ENCODE measurements around the gene MORN3. TPM values are rescaled to one million over a fixed set of nuclear protein-coding genes. Genes with fewer than 3 reads are reported as not detected.

The MORN3 gene
- total RNA-seq, 1 experiment from 2014 or later = 0.34 TPM

- H3K9me3 ChIP-seq (ENCODE audit: control insufficient read depth in 1 of 2, insufficient read depth in 1 of 2, low read depth in 1 of 2, low read length in 2 of 2) = no peaks in the 10 kb centered on the region
- H3K4me3 ChIP-seq (replicated peaks in 1 of 2; ENCODE audit: low read depth in 1 of 2, low read length in 2 of 2) = no peak overlapping the region
- H3K9me2 ChIP-seq (ENCODE audit: insufficient read depth) = no peaks in the 10 kb centered on the region
- intact Hi-C loops (cut with micrococcal nuclease) = no loop called here
- H3K79me2 ChIP-seq (ENCODE audit: insufficient read depth, low read length) = no peaks in the 10 kb centered on the region
- POLR2A ChIA-PET = no interaction called here
- H4K20me1 ChIP-seq (ENCODE audit: insufficient read depth) = no peaks in the 10 kb centered on the region
- H3K4me2 ChIP-seq (ENCODE audit: low read length) = no peak overlapping the region
- no peak overlapping the region for H3K27ac ChIP-seq (ENCODE audit: low read depth, low read length)
- H3K4me1 ChIP-seq (ENCODE audit: control insufficient read depth in 1 of 2, insufficient read depth in 2 of 2, low read length in 2 of 2) = peaks cover 0 to 12% of the 10 kb centered on the region in 2 experiments; a peak in 2 of 4 replicates
- CTCF ChIA-PET = no interaction called here
- H3K9ac ChIP-seq (ENCODE audit: low read length) = no peak overlapping the region
- H3K27me3 ChIP-seq (ENCODE audit: insufficient read depth, low read length) = no peaks in the 10 kb centered on the region
- H3K36me3 ChIP-seq (ENCODE audit: control insufficient read depth in 1 of 2, insufficient read depth in 2 of 2, low read length in 2 of 2) = no peaks in the 10 kb centered on the region; a peak in 1 of 4 replicates
- no peak for ATAC-seq
- BruUV-seq (replicated peaks) = no TSS peak
- RAD21 ChIA-PET (ENCODE audit: low non-redundant PET in 1 of 2, low total read pairs in 2 of 2, uncharacterized antibody in 2 of 2, unreplicated experiment in 2 of 2) = no interaction called here
- TF ChIP-seq EZH2 (IDR thresholded peaks at IDR 0.05) = no peak
- TF ChIP-seq POLR2A (IDR thresholded peaks at IDR 0.05; ENCODE audit: borderline replicate concordance, extremely low read depth, insufficient read depth, insufficient read length) = no peak
- no peak for TF ChIP-seq YY1 (IDR thresholded peaks at IDR 0.05; ENCODE audit: extremely low read depth, insufficient replicate concordance, low read depth, low read length)
- no peak for TF ChIP-seq ZNF274 (IDR thresholded peaks at IDR 0.05; ENCODE audit: low read depth, low read length)
- no peak for TF ChIP-seq SP1 (IDR thresholded peaks at IDR 0.05; ENCODE audit: low read depth)
- TF ChIP-seq CEBPB (IDR thresholded peaks at IDR 0.05; ENCODE audit: low read depth) = no peak
- no peak for TF ChIP-seq SRF (IDR thresholded peaks at IDR 0.05; ENCODE audit: low read depth)
- no peak for TF ChIP-seq FOSL1 (IDR thresholded peaks at IDR 0.05; ENCODE audit: low read depth)
- no peak for TF ChIP-seq EGR1 (IDR thresholded peaks at IDR 0.05; ENCODE audit: low read depth)
- TF ChIP-seq RAD21 (IDR thresholded peaks at IDR 0.05; ENCODE audit: low read depth) = no peak
- no peak for TF ChIP-seq SIN3A (IDR thresholded peaks at IDR 0.05; ENCODE audit: low read depth)
- TF ChIP-seq MAX (IDR thresholded peaks at IDR 0.05) = no peak
- TF ChIP-seq REST (IDR thresholded peaks at IDR 0.05; ENCODE audit: low read depth) = no peak
- no peak for TF ChIP-seq CBX3 (IDR thresholded peaks at IDR 0.05; ENCODE audit: low read depth)
- no peak for TF ChIP-seq JUND (IDR thresholded peaks at IDR 0.05)
- TF ChIP-seq, protein P1, sequence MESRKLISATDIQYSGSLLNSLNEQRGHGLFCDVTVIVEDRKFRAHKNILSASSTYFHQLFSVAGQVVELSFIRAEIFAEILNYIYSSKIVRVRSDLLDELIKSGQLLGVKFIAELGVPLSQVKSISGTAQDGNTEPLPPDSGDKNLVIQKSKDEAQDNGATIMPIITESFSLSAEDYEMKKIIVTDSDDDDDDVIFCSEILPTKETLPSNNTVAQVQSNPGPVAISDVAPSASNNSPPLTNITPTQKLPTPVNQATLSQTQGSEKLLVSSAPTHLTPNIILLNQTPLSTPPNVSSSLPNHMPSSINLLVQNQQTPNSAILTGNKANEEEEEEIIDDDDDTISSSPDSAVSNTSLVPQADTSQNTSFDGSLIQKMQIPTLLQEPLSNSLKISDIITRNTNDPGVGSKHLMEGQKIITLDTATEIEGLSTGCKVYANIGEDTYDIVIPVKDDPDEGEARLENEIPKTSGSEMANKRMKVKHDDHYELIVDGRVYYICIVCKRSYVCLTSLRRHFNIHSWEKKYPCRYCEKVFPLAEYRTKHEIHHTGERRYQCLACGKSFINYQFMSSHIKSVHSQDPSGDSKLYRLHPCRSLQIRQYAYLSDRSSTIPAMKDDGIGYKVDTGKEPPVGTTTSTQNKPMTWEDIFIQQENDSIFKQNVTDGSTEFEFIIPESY (IDR thresholded peaks at IDR 0.05; ENCODE audit: extremely low read depth, insufficient replicate concordance, low read length) = no peak
- TF ChIP-seq POLR2AphosphoS5 (IDR thresholded peaks at IDR 0.05; ENCODE audit: low read depth, low read length) = no peak
- no peak for TF ChIP-seq ZFX (IDR thresholded peaks at IDR 0.05)
- TF ChIP-seq EZH2phosphoT487 (IDR thresholded peaks at IDR 0.05; ENCODE audit: borderline replicate concordance) = no peak
- DNase-seq (ENCODE audit: low read depth, low spot score) = no peak
- H2AFZ ChIP-seq (ENCODE audit: low read depth, low read length, poor library complexity, severe bottlenecking) = no peak overlapping the region
Observed at GRCh38 chr12:121649819-121650353, 19.6 kb downstream of the MORN3 start.
